Activated T-cell treated with anti-CD3 and anti-CD28 coated beads, Interleukin-2, amount 50 U/mL, for 72 hours (primary cell): ENCODE data around the gene ABCA10. TPM values are rescaled to one million over a fixed set of nuclear protein-coding genes. Genes with fewer than 3 reads are reported as not detected.
"Not testable (repeated sequence)": the region's sequence is repeated elsewhere in the genome, so short reads cannot be mapped to it uniquely, and the experiment has no call there.

Source experiments
- ATAC-seq, 2 donors: fragments of 150-1000 bp; cut with Tn5 transposase; replicated peaks in 1 of 2; 2 replicates each; pipeline ENCODE4 v1.10.0; 2021; ENCODE audit warnings: moderate library complexity in 2 of 2, mild to moderate bottlenecking in 1 of 2
- DNase-seq, 2 donors: peaks; one replicate each; pipeline ENCODE4 v3.0.0; 2021 to 2022; ENCODE audit warnings: mixed read lengths in 1 of 2
- H3K27ac Mint-ChIP-seq: one replicate; pipeline ENCODE4 v1.8.0; 2022; ENCODE audit warnings: mild to moderate bottlenecking, moderate library complexity, mixed read lengths
- H3K27me3 Mint-ChIP-seq: one replicate; pipeline ENCODE4 v1.8.0; 2022; ENCODE audit warnings: low read depth, mixed read lengths
- H3K36me3 Mint-ChIP-seq, 2 donors: one replicate each; pipeline ENCODE4 v1.8.0; 2022; ENCODE audit warnings: mixed read lengths in 2 of 2, mild to moderate bottlenecking in 1 of 2; ENCODE audit not compliant: insufficient read depth in 2 of 2
- H3K4me1 Mint-ChIP-seq: one replicate; pipeline ENCODE4 v1.8.0; 2022; ENCODE audit warnings: low read depth, mixed read lengths
- H3K4me3 Mint-ChIP-seq, 2 donors: one replicate each; pipeline ENCODE4 v1.8.0; 2022; ENCODE audit warnings: mild to moderate bottlenecking in 2 of 2, mixed read lengths in 2 of 2, moderate library complexity in 2 of 2
- H3K9me3 Mint-ChIP-seq, 2 donors: one replicate each; pipeline ENCODE4 v1.8.0; 2022; ENCODE audit warnings: mixed read lengths in 2 of 2
- total RNA-seq, 2 donors: library from RNA; stranded (reverse); gene quantifications; one replicate each; pipeline ENCODE4 v1.2.3, GENCODE V29; 2022

ABCA10 gene, protein sequence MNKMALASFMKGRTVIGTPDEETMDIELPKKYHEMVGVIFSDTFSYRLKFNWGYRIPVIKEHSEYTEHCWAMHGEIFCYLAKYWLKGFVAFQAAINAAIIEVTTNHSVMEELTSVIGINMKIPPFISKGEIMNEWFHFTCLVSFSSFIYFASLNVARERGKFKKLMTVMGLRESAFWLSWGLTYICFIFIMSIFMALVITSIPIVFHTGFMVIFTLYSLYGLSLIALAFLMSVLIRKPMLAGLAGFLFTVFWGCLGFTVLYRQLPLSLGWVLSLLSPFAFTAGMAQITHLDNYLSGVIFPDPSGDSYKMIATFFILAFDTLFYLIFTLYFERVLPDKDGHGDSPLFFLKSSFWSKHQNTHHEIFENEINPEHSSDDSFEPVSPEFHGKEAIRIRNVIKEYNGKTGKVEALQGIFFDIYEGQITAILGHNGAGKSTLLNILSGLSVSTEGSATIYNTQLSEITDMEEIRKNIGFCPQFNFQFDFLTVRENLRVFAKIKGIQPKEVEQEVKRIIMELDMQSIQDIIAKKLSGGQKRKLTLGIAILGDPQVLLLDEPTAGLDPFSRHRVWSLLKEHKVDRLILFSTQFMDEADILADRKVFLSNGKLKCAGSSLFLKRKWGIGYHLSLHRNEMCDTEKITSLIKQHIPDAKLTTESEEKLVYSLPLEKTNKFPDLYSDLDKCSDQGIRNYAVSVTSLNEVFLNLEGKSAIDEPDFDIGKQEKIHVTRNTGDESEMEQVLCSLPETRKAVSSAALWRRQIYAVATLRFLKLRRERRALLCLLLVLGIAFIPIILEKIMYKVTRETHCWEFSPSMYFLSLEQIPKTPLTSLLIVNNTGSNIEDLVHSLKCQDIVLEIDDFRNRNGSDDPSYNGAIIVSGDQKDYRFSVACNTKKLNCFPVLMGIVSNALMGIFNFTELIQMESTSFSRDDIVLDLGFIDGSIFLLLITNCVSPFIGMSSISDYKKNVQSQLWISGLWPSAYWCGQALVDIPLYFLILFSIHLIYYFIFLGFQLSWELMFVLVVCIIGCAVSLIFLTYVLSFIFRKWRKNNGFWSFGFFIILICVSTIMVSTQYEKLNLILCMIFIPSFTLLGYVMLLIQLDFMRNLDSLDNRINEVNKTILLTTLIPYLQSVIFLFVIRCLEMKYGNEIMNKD (N-terminal part only)
- total RNA-seq: 1 to 10 TPM; 2.0 to 2.1 TPM

DNA sequence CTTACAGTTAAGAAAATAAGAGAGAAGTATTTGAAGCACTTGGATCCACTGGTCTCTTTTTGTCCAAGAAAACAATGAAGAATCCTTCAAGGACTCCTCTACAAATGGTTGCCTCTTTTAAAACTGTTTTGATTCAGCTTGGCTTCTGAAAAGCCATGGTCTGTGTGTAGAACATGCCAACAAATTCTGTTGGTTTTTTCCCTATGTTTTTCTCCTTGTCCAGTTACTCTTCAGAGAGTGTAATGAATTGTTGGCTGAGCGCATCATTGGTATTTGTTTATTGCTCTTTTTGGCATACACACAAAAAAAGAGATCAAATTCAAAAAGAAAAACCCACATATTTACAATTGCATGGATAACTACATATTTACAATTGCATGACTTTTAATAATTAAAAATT is at the start of gene ABCA10:
Gene ABCA10, minus strand, starts transcription at position 249 of the 400 bp plus-strand sequence. CDS start 3,466 bp downstream, outside the sequence.
- Mint-ChIP-seq H3K27ac (no peak within 1 kb of the TSS), H3K4me1 (peaks cover 6% of the 10 kb centered on the region), H3K27me3 (no peaks in the 10 kb centered on the region), H3K4me3 (no peak within 1 kb of the TSS), H3K9me3 (peaks cover 1 to 15% of the 10 kb centered on the region in 2 donors), H3K36me3 (peaks cover 0 to 2% of the 10 kb centered on the region in 2 donors)
- no peak for DNase-seq
- no peak for ATAC-seq

DNA sequence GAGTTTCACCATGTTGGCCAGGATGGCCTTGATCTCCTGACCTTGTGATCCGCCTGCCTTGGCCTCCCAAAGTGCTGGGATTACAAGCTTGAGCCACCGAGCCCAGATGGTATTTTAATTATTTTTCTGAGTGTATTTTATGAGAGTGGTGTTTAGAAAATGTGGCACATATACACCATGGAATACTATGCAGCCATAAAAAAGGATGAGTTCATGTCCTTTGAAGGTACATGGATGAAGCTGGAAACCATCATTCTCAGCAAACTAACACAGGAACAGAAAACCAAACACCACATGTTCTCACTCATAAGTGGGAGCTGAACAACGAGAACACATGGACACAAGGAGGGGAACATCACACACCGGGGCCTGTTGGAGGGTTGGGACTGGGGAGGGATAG is 47.7 kb upstream of the ABCA10 start:
- H3K36me3 Mint-ChIP-seq, H3K27ac Mint-ChIP-seq, ATAC-seq, H3K27me3 Mint-ChIP-seq, H3K4me3 Mint-ChIP-seq, H3K4me1 Mint-ChIP-seq, H3K9me3 Mint-ChIP-seq, DNase-seq: not testable (repeated sequence)

DNA sequence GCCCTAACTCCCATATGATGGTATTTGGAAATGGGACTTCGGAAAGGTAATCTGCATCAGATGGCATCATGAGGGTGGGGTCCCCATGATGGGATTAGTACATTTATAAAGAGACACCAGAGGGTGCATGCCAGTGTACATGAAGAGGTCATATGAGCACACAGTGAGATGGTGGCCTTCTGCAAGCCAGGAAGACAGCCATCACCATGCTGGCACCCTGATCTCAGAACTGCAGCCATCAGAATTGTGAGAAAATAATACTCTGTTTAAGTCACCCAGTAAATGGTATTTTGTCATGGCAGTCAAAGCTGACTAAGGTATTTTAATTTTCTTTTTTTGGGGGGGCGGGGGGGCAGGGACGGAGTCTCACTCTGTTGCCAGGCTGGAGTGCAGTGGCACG is 47.1 kb upstream of the ABCA10 start:
- H3K4me1 Mint-ChIP-seq: no peaks in the 10 kb centered on the region
- H3K27ac Mint-ChIP-seq: no peak overlapping the region
- ATAC-seq: no peak
- no peak for DNase-seq
- no peaks in the 10 kb centered on the region for H3K9me3 Mint-ChIP-seq
- H3K36me3 Mint-ChIP-seq: peaks cover 0 to 3% of the 10 kb centered on the region in 2 donors
- H3K27me3 Mint-ChIP-seq: no peaks in the 10 kb centered on the region
- H3K4me3 Mint-ChIP-seq: no peak overlapping the region

DNA sequence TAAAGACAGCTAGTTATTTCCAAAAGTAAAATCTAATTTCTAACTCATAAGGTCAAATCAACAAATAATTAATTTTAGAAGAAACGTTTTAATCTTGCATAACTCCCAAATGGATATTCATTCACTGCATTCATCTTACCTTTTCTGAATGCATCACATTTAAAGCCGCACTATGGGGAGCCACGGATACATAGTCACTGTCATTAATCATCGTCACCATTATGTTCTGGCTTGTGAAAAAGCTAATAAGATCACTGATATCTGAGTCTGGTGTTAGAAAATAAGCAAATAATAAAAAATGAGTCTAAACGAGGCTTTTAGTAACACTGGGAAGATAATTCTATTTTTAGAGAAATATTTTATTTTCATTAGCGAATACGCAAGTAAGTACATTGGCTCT is 42.4 kb upstream of the ABCA10 start:
- Mint-ChIP-seq H3K9me3 (no peaks in the 10 kb centered on the region), H3K4me1 (no peaks in the 10 kb centered on the region), H3K27me3 (no peaks in the 10 kb centered on the region), H3K4me3 (no peak overlapping the region), H3K36me3 (peaks cover under 1 to 1% of the 10 kb centered on the region in 2 donors), H3K27ac (no peak overlapping the region)
- DNase-seq (no peak), ATAC-seq (no peak)

DNA sequence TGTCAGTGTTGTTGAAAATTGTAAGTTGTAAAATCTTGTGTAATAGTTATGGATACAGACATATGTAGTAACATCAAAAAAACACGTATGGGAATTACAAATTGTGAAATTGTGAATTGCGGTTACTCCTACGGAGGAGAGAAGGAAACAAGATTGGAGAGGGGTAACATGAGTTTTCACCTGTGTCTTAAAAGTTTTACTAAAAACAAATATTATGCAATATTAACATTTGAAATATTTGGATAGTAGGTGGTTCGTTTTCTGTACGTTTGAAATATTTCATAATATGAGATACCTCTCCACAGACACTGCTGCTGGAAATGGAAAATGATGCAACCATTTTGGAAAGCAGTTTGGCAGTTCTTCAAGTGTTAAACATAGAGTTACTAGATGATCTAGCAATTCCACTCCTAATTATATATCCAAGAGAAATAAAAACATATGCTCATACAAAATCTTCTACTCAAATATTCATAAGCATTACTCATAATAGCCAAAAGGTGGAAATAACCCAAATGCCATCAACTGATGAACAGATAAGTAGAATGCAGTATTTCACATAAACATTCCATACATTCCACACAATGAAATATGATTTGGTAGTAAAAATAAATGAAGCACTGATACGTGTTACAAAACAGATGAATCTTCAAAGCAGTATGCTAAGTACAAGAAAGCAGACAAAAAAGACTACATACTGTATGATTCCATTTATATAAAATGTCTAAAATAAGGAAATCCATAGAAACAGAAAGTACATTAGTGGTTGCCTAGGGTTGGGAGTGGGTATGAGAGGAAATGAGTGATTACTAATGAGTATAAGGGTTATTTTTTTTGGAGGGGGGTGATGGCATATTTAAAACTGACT is 40.7 kb upstream of the ABCA10 start:
- H3K27me3 Mint-ChIP-seq: no peaks in the 10 kb centered on the region
- DNase-seq: no peak
- H3K27ac Mint-ChIP-seq: no peak overlapping the region
- H3K4me1 Mint-ChIP-seq: no peaks in the 10 kb centered on the region
- H3K36me3 Mint-ChIP-seq: peaks cover 1 to 3% of the 10 kb centered on the region in 2 donors
- no peak overlapping the region for H3K4me3 Mint-ChIP-seq
- no peaks in the 10 kb centered on the region for H3K9me3 Mint-ChIP-seq
- no peak for ATAC-seq

DNA sequence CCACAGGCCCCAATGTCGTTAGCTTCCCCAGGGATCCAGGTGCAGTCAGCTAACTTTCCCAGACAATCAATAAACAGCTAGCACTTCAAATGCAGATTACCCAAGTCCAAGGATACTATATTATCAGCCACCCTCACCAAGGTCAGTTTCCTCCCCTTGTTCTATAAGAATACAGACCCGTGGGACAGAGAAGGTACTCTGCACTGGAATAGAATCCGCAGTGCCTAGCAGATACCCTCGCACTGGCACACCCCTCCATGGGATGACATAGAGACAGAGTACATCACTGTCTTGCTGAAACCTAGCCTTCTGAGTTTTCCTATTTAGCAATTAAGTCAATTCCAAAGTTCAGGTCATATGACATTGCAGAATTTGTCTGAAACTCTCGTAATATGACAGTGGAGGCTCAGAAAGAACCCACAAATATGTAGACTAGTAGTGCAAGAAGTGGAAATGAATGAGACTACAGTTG is 40.0 kb upstream of the ABCA10 start:
- Mint-ChIP-seq H3K4me1 (no peaks in the 10 kb centered on the region), H3K9me3 (no peaks in the 10 kb centered on the region), H3K4me3 (no peak overlapping the region), H3K27ac (no peak overlapping the region), H3K36me3 (peaks cover 1 to 9% of the 10 kb centered on the region in 2 donors), H3K27me3 (no peaks in the 10 kb centered on the region)
- DNase-seq (no peak), ATAC-seq (no peak)

DNA sequence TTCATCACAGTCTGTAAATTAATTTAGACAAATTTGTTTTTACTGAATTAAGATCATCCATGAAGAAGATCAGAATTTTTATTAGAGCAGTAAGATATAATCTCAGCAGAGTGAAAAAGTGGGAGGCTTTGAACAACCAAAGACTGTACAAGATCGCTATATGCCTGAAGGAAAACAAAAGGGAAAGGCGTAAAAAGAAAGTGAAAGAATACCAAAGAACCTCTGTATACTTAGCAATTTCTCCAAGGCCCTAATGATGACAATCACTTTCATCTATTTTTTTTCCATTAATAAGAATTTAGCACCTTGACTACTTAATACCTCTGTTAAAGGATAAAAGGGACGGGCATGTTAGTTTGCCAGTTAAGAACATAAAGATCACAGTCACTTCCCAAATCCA is 38.6 kb upstream of the ABCA10 start:
- DNase-seq: no peak
- Mint-ChIP-seq H3K27ac (no peak overlapping the region), H3K4me1 (no peaks in the 10 kb centered on the region), H3K36me3 (peaks cover 1 to 9% of the 10 kb centered on the region in 2 donors), H3K9me3 (no peaks in the 10 kb centered on the region), H3K4me3 (no peak overlapping the region), H3K27me3 (no peaks in the 10 kb centered on the region)
- ATAC-seq: no peak

DNA sequence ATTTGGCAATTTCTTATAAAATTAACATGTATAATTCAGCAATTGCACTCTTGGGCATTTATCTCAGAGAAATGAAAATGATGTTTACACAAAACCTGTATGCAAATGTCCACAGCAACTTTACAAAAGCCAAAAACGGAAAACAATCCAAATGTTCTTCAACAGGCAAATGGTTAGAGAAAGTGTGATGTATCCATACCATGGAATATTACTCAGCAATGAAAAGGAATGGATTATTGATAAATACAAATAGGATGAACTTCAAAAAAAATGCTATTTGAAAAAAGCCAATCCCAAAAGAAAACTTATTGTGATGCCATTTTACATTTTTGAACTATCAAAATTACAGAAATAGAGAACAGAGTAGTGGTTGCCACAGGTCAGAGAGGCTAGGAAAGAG is 37.2 kb upstream of the ABCA10 start:
- DNase-seq (no peak), ATAC-seq (no peak)
- no peaks in the 10 kb centered on the region for H3K9me3 Mint-ChIP-seq
- H3K4me3 Mint-ChIP-seq: no peak overlapping the region
- no peaks in the 10 kb centered on the region for H3K27me3 Mint-ChIP-seq
- no peaks in the 10 kb centered on the region for H3K4me1 Mint-ChIP-seq
- peaks cover 1 to 9% of the 10 kb centered on the region in 2 donors for H3K36me3 Mint-ChIP-seq
- H3K27ac Mint-ChIP-seq: no peak overlapping the region

DNA sequence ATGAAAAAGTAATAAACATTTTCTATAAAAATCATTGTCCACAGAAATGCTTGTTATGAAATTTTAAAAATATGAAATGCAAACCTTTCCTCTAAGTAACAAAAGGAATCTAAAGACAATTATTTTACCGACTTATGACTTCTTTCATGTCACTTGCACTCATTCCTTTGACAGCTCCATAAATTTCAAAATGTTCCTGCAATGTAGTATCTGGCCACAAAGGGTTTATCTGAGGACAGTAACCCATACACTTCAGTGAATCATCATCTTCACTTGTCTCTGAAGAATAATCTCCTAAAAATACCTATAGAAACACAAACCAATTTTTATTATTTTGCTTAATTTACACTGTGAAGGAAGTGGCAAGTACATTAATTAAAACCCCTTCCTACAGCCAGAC is 25.6 kb upstream of the ABCA10 start:
- H3K36me3 Mint-ChIP-seq: peaks cover 0 to 2% of the 10 kb centered on the region in 2 donors

GRCh38 chr17:69250641-69251040 is 22.0 kb upstream of the ABCA10 start:
- ATAC-seq (no peak), DNase-seq (no peak)
- Mint-ChIP-seq H3K4me3 (no peak overlapping the region), H3K36me3 (peaks cover 0 to 3% of the 10 kb centered on the region in 2 donors), H3K27ac (no peak overlapping the region), H3K4me1 (no peaks in the 10 kb centered on the region), H3K27me3 (no peaks in the 10 kb centered on the region), H3K9me3 (no peaks in the 10 kb centered on the region)

More for the DNA sequence above, 25.6 kb upstream of the ABCA10 start:
- Mint-ChIP-seq H3K4me3 (no peak overlapping the region), H3K27ac (no peak overlapping the region), H3K4me1 (no peaks in the 10 kb centered on the region), H3K27me3 (no peaks in the 10 kb centered on the region), H3K9me3 (no peaks in the 10 kb centered on the region)
- no peak for DNase-seq
- no peak for ATAC-seq

- peaks cover 0 to 3% of the 10 kb centered on the region in 2 donors for H3K36me3 Mint-ChIP-seq
- H3K4me3 Mint-ChIP-seq: no peak overlapping the region
- DNase-seq (no peak), ATAC-seq (no peak)
- H3K27ac Mint-ChIP-seq: no peak overlapping the region
- H3K9me3 Mint-ChIP-seq: no peaks in the 10 kb centered on the region
- H3K4me1 Mint-ChIP-seq: no peaks in the 10 kb centered on the region
- H3K27me3 Mint-ChIP-seq: no peaks in the 10 kb centered on the region
Observed at GRCh38 chr17:69246726-69247375, 18.2 kb upstream of the ABCA10 start.

GRCh38 chr17:69246202-69246601 is 17.6 kb upstream of the ABCA10 start:
- no peak overlapping the region for H3K4me3 Mint-ChIP-seq
- no peaks in the 10 kb centered on the region for H3K4me1 Mint-ChIP-seq
- DNase-seq (no peak), ATAC-seq (no peak)
- no peaks in the 10 kb centered on the region for H3K9me3 Mint-ChIP-seq
- no peak overlapping the region for H3K27ac Mint-ChIP-seq
- peaks cover 2 to 3% of the 10 kb centered on the region in 2 donors for H3K36me3 Mint-ChIP-seq
- no peaks in the 10 kb centered on the region for H3K27me3 Mint-ChIP-seq
